Mesothelial cell of epicardium (in vitro differentiated cells): Measurements from ENCODE around the gene UBE2E2. TPM values are rescaled to one million over a fixed set of nuclear protein-coding genes. Genes with fewer than 3 reads are reported as not detected.

ENCODE experiments used
- DNase-seq, 2 experiments: peaks; one replicate each; pipeline ENCODE4 v3.0.0; 2021; ENCODE audit warnings: low spot score in 2 of 2; ENCODE audit not compliant: unreplicated experiment in 2 of 2
- H3K27ac Mint-ChIP-seq: 2 replicates; pipeline ENCODE4 v1.8.0; 2021; ENCODE audit warnings: mixed read lengths
- H3K27me3 Mint-ChIP-seq: 2 replicates; pipeline ENCODE4 v1.8.0; 2021; ENCODE audit warnings: low read depth, mixed read lengths
- H3K36me3 Mint-ChIP-seq: 2 replicates; pipeline ENCODE4 v1.8.0; 2021; ENCODE audit warnings: mixed read lengths
- H3K4me1 Mint-ChIP-seq: 2 replicates; pipeline ENCODE4 v1.8.0; 2021; ENCODE audit warnings: mixed read lengths
- H3K4me3 Mint-ChIP-seq: 2 replicates; pipeline ENCODE4 v1.8.0; 2021; ENCODE audit warnings: mild to moderate bottlenecking, moderate library complexity, mixed read lengths
- H3K9me3 Mint-ChIP-seq: 2 replicates; pipeline ENCODE4 v1.8.0; 2021; ENCODE audit warnings: mixed read lengths
- total RNA-seq: library from RNA; stranded (reverse); gene quantifications from 3 replicates; pipeline ENCODE4 v1.2.1, GENCODE V29; 2021
- TF ChIP-seq, protein P1 (sequence below): fragments of 200-600 bp; sonication (generic); IDR thresholded peaks from one replicate; pipeline ENCODE4 v1.5.0; 2021; ENCODE audit warnings: antibody characterized with exemption; ENCODE audit not compliant: unreplicated experiment

Gene UBE2E2
- total RNA-seq, 1 donor from 2014 or later, result 42.3 TPM

DNA sequence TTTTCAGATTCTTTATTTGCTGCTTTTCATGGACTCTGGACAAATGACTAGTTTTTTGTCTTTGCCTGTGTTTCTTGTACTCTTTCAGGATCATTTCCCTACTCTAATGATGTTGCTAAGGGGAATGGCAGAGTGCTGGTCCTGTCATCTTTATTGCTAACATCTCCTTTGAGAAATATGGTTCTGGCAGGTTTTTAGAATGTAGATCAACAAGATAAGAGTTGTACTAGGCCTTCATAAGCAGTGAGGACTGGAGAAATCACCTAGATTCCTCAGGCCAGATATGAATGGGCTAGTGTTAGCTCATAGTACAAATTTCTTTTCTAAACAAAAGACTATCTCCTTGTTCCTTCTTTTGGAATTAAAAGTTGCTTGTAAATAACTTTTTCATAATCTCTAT, 156.0 kb downstream of the UBE2E2 start:
- H3K4me3 Mint-ChIP-seq, result no peak overlapping the region
- no peak for DNase-seq

GRCh38 chr3:23365066-23365465, 161.9 kb downstream of the UBE2E2 start:
- TF ChIP-seq, protein P1, sequence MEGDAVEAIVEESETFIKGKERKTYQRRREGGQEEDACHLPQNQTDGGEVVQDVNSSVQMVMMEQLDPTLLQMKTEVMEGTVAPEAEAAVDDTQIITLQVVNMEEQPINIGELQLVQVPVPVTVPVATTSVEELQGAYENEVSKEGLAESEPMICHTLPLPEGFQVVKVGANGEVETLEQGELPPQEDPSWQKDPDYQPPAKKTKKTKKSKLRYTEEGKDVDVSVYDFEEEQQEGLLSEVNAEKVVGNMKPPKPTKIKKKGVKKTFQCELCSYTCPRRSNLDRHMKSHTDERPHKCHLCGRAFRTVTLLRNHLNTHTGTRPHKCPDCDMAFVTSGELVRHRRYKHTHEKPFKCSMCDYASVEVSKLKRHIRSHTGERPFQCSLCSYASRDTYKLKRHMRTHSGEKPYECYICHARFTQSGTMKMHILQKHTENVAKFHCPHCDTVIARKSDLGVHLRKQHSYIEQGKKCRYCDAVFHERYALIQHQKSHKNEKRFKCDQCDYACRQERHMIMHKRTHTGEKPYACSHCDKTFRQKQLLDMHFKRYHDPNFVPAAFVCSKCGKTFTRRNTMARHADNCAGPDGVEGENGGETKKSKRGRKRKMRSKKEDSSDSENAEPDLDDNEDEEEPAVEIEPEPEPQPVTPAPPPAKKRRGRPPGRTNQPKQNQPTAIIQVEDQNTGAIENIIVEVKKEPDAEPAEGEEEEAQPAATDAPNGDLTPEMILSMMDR, result no peak
- no peak overlapping the region for H3K4me3 Mint-ChIP-seq
- H3K9me3 Mint-ChIP-seq, result peaks cover 32% of the 10 kb centered on the region
- peaks cover 2% of the 10 kb centered on the region for H3K4me1 Mint-ChIP-seq
- peaks cover 8% of the 10 kb centered on the region for H3K36me3 Mint-ChIP-seq
- H3K27me3 Mint-ChIP-seq, result no peaks in the 10 kb centered on the region
- DNase-seq, result no peak
- no peak overlapping the region for H3K27ac Mint-ChIP-seq

More for the DNA sequence above, 156.0 kb downstream of the UBE2E2 start:
- peaks cover 5% of the 10 kb centered on the region for H3K36me3 Mint-ChIP-seq
- H3K9me3 Mint-ChIP-seq, result peaks cover 15% of the 10 kb centered on the region
- H3K27ac Mint-ChIP-seq, result no peak overlapping the region
- H3K27me3 Mint-ChIP-seq, result no peaks in the 10 kb centered on the region
- TF ChIP-seq, protein P1, result no peak
- H3K4me1 Mint-ChIP-seq, result peaks cover 8% of the 10 kb centered on the region

DNA sequence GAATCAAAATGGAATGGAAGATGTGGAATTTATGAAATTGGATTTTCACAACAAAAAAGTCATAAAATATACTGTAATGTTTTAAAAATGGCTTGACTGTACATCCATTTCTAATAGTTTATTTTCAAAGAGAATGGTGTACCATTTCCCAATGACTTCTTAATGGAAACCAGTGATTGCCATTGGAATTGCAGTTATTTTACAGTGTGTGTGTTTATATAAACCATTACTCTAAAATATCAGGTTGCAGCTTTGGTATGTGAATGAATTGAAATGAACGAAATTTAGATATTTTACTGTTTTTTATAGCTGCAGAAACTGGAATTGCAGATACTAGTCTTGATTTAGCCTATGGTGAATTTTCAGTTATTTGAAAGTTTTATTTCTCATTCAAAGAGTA, 165.6 kb downstream of the UBE2E2 start:
- DNase-seq, result no peak
- no peaks in the 10 kb centered on the region for H3K27me3 Mint-ChIP-seq
- H3K27ac Mint-ChIP-seq, result no peak overlapping the region
- TF ChIP-seq, protein P1, result no peak
- H3K4me3 Mint-ChIP-seq, result no peak overlapping the region
- peaks cover 3% of the 10 kb centered on the region for H3K4me1 Mint-ChIP-seq
- peaks cover 21% of the 10 kb centered on the region for H3K9me3 Mint-ChIP-seq
- H3K36me3 Mint-ChIP-seq, result peaks cover 7% of the 10 kb centered on the region

DNA sequence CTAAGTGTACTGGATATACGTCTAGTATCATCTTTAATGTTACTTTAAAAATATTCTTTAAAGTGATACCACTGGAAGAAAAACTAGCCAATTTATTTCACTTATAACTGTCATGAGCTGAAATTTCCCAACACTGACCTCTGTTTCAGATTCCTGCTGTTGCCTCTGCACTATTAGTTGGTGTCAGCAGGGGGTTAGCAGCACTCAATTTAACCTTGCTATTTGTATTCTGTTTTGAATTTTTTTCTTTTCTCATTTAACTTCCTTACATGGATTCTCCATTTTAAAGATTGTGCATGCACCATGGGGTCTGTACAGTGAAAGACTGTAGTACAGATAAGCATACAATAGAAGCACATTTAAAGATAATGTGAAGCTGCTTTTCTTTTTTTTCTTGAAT, 169.2 kb downstream of the UBE2E2 start:
- Mint-ChIP-seq H3K9me3 (no peaks in the 10 kb centered on the region), H3K27me3 (no peaks in the 10 kb centered on the region), H3K4me1 (peaks cover 3% of the 10 kb centered on the region), H3K36me3 (no peaks in the 10 kb centered on the region), H3K4me3 (no peak overlapping the region), H3K27ac (no peak overlapping the region)
- TF ChIP-seq, protein P1, result no peak
- no peak for DNase-seq

DNA sequence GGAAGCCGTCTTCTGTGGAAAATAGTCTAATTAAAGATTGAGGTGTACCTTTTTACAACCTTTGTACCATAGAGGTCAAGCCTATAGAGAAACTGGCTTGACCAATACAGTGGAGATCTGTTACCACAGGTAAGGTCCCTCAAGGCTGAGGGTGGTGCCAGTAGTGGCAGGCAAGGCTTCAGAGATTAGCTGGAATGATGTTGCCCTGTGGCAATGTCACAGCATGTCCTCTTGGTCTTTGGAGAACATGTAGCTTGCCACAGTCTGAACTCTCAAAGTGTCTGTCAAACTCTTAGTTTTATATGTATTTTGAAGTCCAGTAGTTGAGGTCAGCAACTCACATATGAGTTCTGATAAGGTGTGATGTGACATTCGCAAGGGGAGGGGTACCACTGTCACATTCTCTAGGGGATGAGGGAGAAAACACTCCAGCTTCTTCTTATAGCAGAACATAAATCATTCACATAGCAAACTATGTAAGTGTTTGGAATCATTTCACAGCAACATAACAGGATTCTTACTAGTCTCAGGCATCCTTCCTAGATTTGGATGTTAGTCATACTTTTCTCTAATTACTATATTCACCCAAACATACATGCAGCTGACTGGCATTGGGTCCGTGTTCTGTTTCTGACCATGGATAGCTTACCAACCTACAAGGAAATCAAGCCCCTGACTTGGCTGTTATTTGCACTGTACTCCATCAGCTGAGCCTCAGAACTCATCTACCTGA, 173.6 kb downstream of the UBE2E2 start:
- TF ChIP-seq, protein P1, result no peak
- no peak for DNase-seq
- Mint-ChIP-seq H3K9me3 (no peaks in the 10 kb centered on the region), H3K27me3 (no peaks in the 10 kb centered on the region), H3K4me1 (peaks cover 3% of the 10 kb centered on the region), H3K27ac (no peak overlapping the region), H3K4me3 (no peak overlapping the region), H3K36me3 (no peaks in the 10 kb centered on the region)
